Astrocyte (in vitro differentiated cells and primary cell): ENCODE results near the gene COL6A3.

Experiments
- EZH2 ChIP-seq: IDR thresholded peaks from 2 replicates; pipeline ENCODE4 v1.6.1; 2012; ENCODE audit warnings: mild to moderate bottlenecking, low read length, inconsistent platforms; ENCODE audit not compliant: insufficient read depth
- TF ChIP-seq, protein P1 (sequence below): IDR thresholded peaks from 2 replicates; pipeline ENCODE4 v1.5.1; 2011; ENCODE audit warnings: low read depth, mild to moderate bottlenecking, inconsistent platforms, low read length, moderate library complexity; ENCODE audit not compliant: insufficient read depth

DNA sequence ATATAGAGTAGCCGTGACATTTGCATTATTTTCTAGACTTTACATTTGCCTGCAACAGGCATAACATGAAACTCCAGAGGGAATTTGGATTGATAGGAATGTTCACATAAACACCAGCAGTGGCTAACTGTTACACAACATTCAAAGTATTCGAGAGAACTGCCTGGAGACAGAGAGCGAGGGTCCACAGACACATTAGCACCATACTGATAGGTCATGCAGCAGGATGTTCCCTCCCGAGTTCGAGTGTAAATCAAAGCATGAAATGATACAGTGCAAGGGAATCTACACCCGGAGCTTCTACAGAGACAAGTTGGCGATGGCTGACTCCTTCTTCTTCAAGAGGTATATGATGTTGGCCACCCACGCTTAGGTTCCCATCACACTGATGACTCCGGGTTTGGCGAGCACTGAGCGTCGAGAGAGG is 89.5 kb downstream of the COL6A3 start:
- TF ChIP-seq, protein P1, sequence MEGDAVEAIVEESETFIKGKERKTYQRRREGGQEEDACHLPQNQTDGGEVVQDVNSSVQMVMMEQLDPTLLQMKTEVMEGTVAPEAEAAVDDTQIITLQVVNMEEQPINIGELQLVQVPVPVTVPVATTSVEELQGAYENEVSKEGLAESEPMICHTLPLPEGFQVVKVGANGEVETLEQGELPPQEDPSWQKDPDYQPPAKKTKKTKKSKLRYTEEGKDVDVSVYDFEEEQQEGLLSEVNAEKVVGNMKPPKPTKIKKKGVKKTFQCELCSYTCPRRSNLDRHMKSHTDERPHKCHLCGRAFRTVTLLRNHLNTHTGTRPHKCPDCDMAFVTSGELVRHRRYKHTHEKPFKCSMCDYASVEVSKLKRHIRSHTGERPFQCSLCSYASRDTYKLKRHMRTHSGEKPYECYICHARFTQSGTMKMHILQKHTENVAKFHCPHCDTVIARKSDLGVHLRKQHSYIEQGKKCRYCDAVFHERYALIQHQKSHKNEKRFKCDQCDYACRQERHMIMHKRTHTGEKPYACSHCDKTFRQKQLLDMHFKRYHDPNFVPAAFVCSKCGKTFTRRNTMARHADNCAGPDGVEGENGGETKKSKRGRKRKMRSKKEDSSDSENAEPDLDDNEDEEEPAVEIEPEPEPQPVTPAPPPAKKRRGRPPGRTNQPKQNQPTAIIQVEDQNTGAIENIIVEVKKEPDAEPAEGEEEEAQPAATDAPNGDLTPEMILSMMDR, result no peak
- TF ChIP-seq EZH2, result no peak
